Heart right ventricle (tissue), 16 donors: Measurements from ENCODE around the gene FGD3. TPM values are rescaled to one million over a fixed set of nuclear protein-coding genes. Genes with fewer than 3 reads are reported as not detected.

ENCODE experiments used
- ATAC-seq, 8 donors: fragments of 200-7000 bp; cut with Tn5 transposase; one replicate each; pipeline ENCODE4 v1.9.1; 2020; ENCODE audit warnings: mild to moderate bottlenecking in 8 of 8, moderate library complexity in 8 of 8, moderate number of reproducible peaks in 1 of 8
- DNase-seq, 2 donors: peaks; one replicate each; pipeline ENCODE4 v3.0.0-alpha.2; 2020
- H3K27ac ChIP-seq, 10 donors: fragments of 200-600 bp; sonication (generic) in 2 of 10; one replicate each; pipeline versions ENCODE4 v1.5.0 to v1.8.0; 2020 to 2022; ENCODE audit warnings: mild to moderate bottlenecking in 3 of 10
- H3K27me3 ChIP-seq, 7 donors: fragments of 200-600 bp; one replicate each; pipeline ENCODE4 v1.8.0; 2021 to 2022; ENCODE audit warnings: mild to moderate bottlenecking in 2 of 7
- H3K36me3 ChIP-seq, 9 donors: fragments of 200-600 bp; sonication (generic) in 1 of 9; one replicate each; pipeline versions ENCODE4 v1.5.0 to v1.8.0; 2020 to 2022; ENCODE audit warnings: mild to moderate bottlenecking in 2 of 9
- H3K4me1 ChIP-seq, 9 donors: fragments of 200-600 bp; sonication (generic) in 1 of 9; one replicate each; pipeline versions ENCODE4 v1.5.0 to v1.8.0; 2020 to 2022; ENCODE audit warnings: mild to moderate bottlenecking in 4 of 9
- H3K4me3 ChIP-seq, 10 donors: fragments of 200-600 bp; sonication (generic) in 2 of 10; one replicate each; pipeline versions ENCODE4 v1.5.0 to v1.8.0; 2020 to 2022; ENCODE audit warnings: mild to moderate bottlenecking in 7 of 10, moderate library complexity in 2 of 10
- H3K9me3 ChIP-seq, 11 donors: fragments of 200-600 bp in 10 of 11; sonication (generic) in 2 of 11; one replicate each; pipeline versions ENCODE4 v1.5.0 to v1.8.0; 2013 to 2022; ENCODE audit warnings: mild to moderate bottlenecking in 2 of 11, control low read depth in 1 of 11, moderate library complexity in 1 of 11
- CTCF ChIP-seq, 9 donors: fragments of 200-600 bp; sonication (generic) in 2 of 9; IDR thresholded peaks; one replicate each; pipeline versions ENCODE4 v1.5.0 to v1.8.0; 2021 to 2022; ENCODE audit warnings: antibody characterized with exemption in 9 of 9, mild to moderate bottlenecking in 5 of 9, moderate library complexity in 1 of 9
- WGBS, 2 donors: extraction: QIAGEN DNeasy Blood & Tissue Kit; methylation state at CpG; one replicate each; pipeline ENCODE4 v1.1.7; 2013; ENCODE audit warnings: inconsistent platforms in 1 of 2; 5-methylcytosine and 5-hydroxymethylcytosine counted together
- intact Hi-C, 10 donors: fragments of 100-400 bp; cut with DNase I; formaldehyde crosslinking; loops; one replicate each; pipeline versions ENCODE4 v1.11.1 to v1.14.2; 2022
- polyA plus RNA-seq, 2 donors: library from polyadenylated mRNA; stranded (reverse); fragments of 200-250 nt; gene quantifications; one replicate each; pipeline ENCODE4 v1.2.3, GENCODE V29; 2013
- total RNA-seq, 10 donors: library from RNA; stranded (reverse); fragmentation: NEBNext Ultra II Directional in 3 of 10; extraction: Animal tissue kit (Norgen Biotek cat#: 25700) in 3 of 10; gene quantifications; one replicate each; pipeline versions ENCODE4 v1.2.1 to v1.2.4, GENCODE V29; 2021 to 2023
- donor health status: Arrhythmogenic right ventricular cardiomyopathy.
- donor health status: ischemic (EF 13 %, LVEDD 7.1; RV severe dilation, severe dysfunction).
- donor health status: healthy with polysubstance abuse.
- donor health status: DM: no; HTN: yes; CAD: no.
- donor health status: DM: no; HTN: no; CAD: no.
- donor health status: ischemic (EF 25% LVEDD 6.9; RV normal size, moderate dysfunction).
- donor health status: ischemic (EF 25% LVEDD 5.7; RV mildly dilated, moderate dysfunction).
- donor health status: healthy.
- donor health status: DM: yes; HTN: yes; CAD: no.
- donor health status: Ischemic cardiomyopathy.
- donor health status: ischemic (EF 35%, LVEDD 5.7; RV mildly dilated, moderate dysfunction).
- donor health status: nonischemic (EF 11% LVEDD 7.7; RV severe dilation, severe dysfunction).
- donor health status: DM: yes; HTN: yes; CAD: no.
- donor health status: PGD.
- donor health status: ischemic (EF 29% LVEDD 5.4; RV normal size, mild dysfunction).
- donor health status: nonischemic (EF 23%, LVEDD 6.1; RV moderate dilation, normal function).

The FGD3 gene
- total and polyA plus RNA-seq, 12 donors: 0.40 to 8.5 (median 2.2) TPM

GRCh38 chr9:93005876-93006275 lies 58.6 kb downstream of the FGD3 start:
- peaks cover 0 to 78% (median 0%) of the 10 kb centered on the region in 9 donors for H3K36me3 ChIP-seq
- H3K27ac ChIP-seq: no peak overlapping the region
- WGBS, 2 donors: 85 to 92% methylated on average over 12 of the region's 12 CpGs
- intact Hi-C loops: loop anchor here in 2 of 10 donors (10.0 kb wide), 2 partner anchors 59 to 89 kb away; partner anchors contain the start of gene CARD19 (in 1 of the 2)
- H3K9me3 ChIP-seq: no peaks in the 10 kb centered on the region
- ATAC-seq (no peak), DNase-seq (no peak)
- H3K4me3 ChIP-seq: no peak overlapping the region
- H3K27me3 ChIP-seq: no peaks in the 10 kb centered on the region
- TF ChIP-seq CTCF (IDR thresholded peaks at IDR 0.05): no peak
- peaks cover 0 to 13% (median 7%) of the 10 kb centered on the region in 9 donors for H3K4me1 ChIP-seq

GRCh38 chr9:93007529-93008058 lies 60.3 kb downstream of the FGD3 start:
- Histone ChIP-seq H3K27me3 (no peaks in the 10 kb centered on the region), H3K4me3 (no peak overlapping the region), H3K27ac (no peak overlapping the region), H3K4me1 (peaks cover 0 to 10% (median 7%) of the 10 kb centered on the region in 9 donors), H3K36me3 (peaks cover 0 to 91% (median 0%) of the 10 kb centered on the region in 9 donors), H3K9me3 (no peaks in the 10 kb centered on the region)
- intact Hi-C loops: loop anchor here in 2 of 10 donors (10.0 kb wide), 2 partner anchors 57 to 87 kb away; partner anchors contain the start of gene CARD19 (in 1 of the 2)
- TF ChIP-seq CTCF (IDR thresholded peaks at IDR 0.05): no peak
- no peak for DNase-seq
- WGBS, 2 donors: 75 to 77% methylated on average over 12 of the region's 12 CpGs
- ATAC-seq: no peak

GRCh38 chr9:93008457-93008856 lies 61.1 kb downstream of the FGD3 start:
- Histone ChIP-seq H3K4me3 (no peak overlapping the region), H3K9me3 (no peaks in the 10 kb centered on the region), H3K4me1 (peaks cover 0 to 9% (median 7%) of the 10 kb centered on the region in 9 donors), H3K27me3 (peaks cover 0 to 3% (median 0%) of the 10 kb centered on the region in 7 donors), H3K27ac (no peak overlapping the region), H3K36me3 (peaks cover 0 to 93% (median 0%) of the 10 kb centered on the region in 9 donors)
- no peak for TF ChIP-seq CTCF (IDR thresholded peaks at IDR 0.05)
- WGBS, 2 donors: 95 to 96% methylated on average over 8 of the region's 8 CpGs
- intact Hi-C loops: loop anchor here in 2 of 10 donors (10.0 kb wide), 2 partner anchors 56 to 86 kb away; partner anchors contain the start of gene CARD19 (in 1 of the 2)
- no peak for DNase-seq
- no peak for ATAC-seq

- Histone ChIP-seq H3K27ac (no peak overlapping the region), H3K4me1 (no peaks in the 10 kb centered on the region), H3K27me3 (peaks cover 0 to 3% (median 0%) of the 10 kb centered on the region in 7 donors), H3K36me3 (peaks cover 0 to 92% (median 0%) of the 10 kb centered on the region in 9 donors), H3K9me3 (no peaks in the 10 kb centered on the region), H3K4me3 (no peak overlapping the region)
- ATAC-seq: peak in 1 of 8 donors; percentile 22
- intact Hi-C loops: loop anchor here in 2 of 10 donors (10.0 kb wide), 2 partner anchors 55 to 85 kb away; partner anchors contain the start of gene CARD19 (in 1 of the 2)
- no peak for TF ChIP-seq CTCF (IDR thresholded peaks at IDR 0.05)
- no peak for DNase-seq
- 87 to 88% methylated on average over 21 of the region's 21 CpGs for WGBS, 2 donors
These were observed 62.2 kb downstream of the FGD3 start for GRCh38 chr9:93009337-93010015.
